HG02759 (cell line): ENCODE measurements around the gene SPNS2.

Source experiments
- ATAC-seq: cut with Tn5 transposase; IDR thresholded peaks from one replicate; pipeline ENCODE4 v1.9.1; 2021; ENCODE audit warnings: mild to moderate bottlenecking, moderate library complexity; ENCODE audit not compliant: unreplicated experiment

The SPNS2 gene

GRCh38 chr17:4548061-4548461 lies 49.4 kb downstream of the SPNS2 start:
- ATAC-seq = no peak

- no peak for ATAC-seq
These were observed 50.2 kb downstream of the SPNS2 start for GRCh38 chr17:4548721-4549531.

- no peak for ATAC-seq
These were observed 51.3 kb downstream of the SPNS2 start for GRCh38 chr17:4549781-4550533.

- no peak for ATAC-seq
These were observed 51.9 kb downstream of the SPNS2 start for GRCh38 chr17:4550534-4551039.

- no peak for ATAC-seq
These were observed 52.5 kb downstream of the SPNS2 start for GRCh38 chr17:4551141-4551540.

GRCh38 chr17:4551796-4552525 lies 53.3 kb downstream of the SPNS2 start:
- no peak for ATAC-seq

GRCh38 chr17:4553669-4554068 lies 55.0 kb downstream of the SPNS2 start:
- no peak for ATAC-seq

- no peak for ATAC-seq
These were observed 55.8 kb downstream of the SPNS2 start for GRCh38 chr17:4554441-4554996.

- peak; percentile 89 for ATAC-seq
These were observed 56.5 kb downstream of the SPNS2 start, which contains the start of gene MYBBP1A for GRCh38 chr17:4554997-4555799. TSS of gene MYBBP1A (minus strand) at chr17:4555384. CDS start at chr17:4555324, 60 bp downstream.

- ATAC-seq = no peak
These were observed 57.4 kb downstream of the SPNS2 start for GRCh38 chr17:4555873-4556759.

- ATAC-seq = no peak
These were observed 58.3 kb downstream of the SPNS2 start for GRCh38 chr17:4556996-4557395.

GRCh38 chr17:4557626-4558346 lies 59.1 kb downstream of the SPNS2 start:
- no peak for ATAC-seq

GRCh38 chr17:4558347-4558971 lies 59.8 kb downstream of the SPNS2 start:
- ATAC-seq = no peak

GRCh38 chr17:4559139-4559791 lies 60.6 kb downstream of the SPNS2 start:
- ATAC-seq = no peak

GRCh38 chr17:4559966-4560365 lies 61.3 kb downstream of the SPNS2 start:
- ATAC-seq = no peak

- ATAC-seq = no peak
These were observed 61.7 kb downstream of the SPNS2 start, which contains the start of gene GGT6 for GRCh38 chr17:4560421-4560820. TSS of gene GGT6 (minus strand) at chr17:4560577. CDS start at chr17:4560521, 56 bp downstream.

GRCh38 chr17:4560837-4561256 lies 62.2 kb downstream of the SPNS2 start:
- ATAC-seq = no peak
